IPS-18a (cell line): ENCODE results near the gene RIN3.

Experiments
- H3K27ac ChIP-seq: one replicate; pipeline ENCODE4 v1.5.1; 2013; ENCODE audit warnings: low read length
- H3K27me3 ChIP-seq: one replicate; pipeline ENCODE4 v1.6.1; 2013; ENCODE audit warnings: mild to moderate bottlenecking, low read length; ENCODE audit not compliant: control insufficient read depth, insufficient read depth
- H3K36me3 ChIP-seq: one replicate; pipeline ENCODE4 v1.6.1; 2013; ENCODE audit warnings: low read depth, low read length; ENCODE audit not compliant: control insufficient read depth
- H3K4me1 ChIP-seq: one replicate; pipeline ENCODE4 v1.6.1; 2013; ENCODE audit warnings: low read depth, low read length; ENCODE audit not compliant: control insufficient read depth
- H3K4me3 ChIP-seq: one replicate; pipeline ENCODE4 v1.5.1; 2013; ENCODE audit warnings: low read length
- H3K9ac ChIP-seq: one replicate; pipeline ENCODE4 v1.6.1; 2013; ENCODE audit warnings: mild to moderate bottlenecking, low read length, moderate library complexity
- H3K9me3 ChIP-seq: one replicate; pipeline ENCODE4 v1.6.1; 2013; ENCODE audit warnings: low read depth, low read length; ENCODE audit not compliant: control insufficient read depth

RIN3 gene

DNA sequence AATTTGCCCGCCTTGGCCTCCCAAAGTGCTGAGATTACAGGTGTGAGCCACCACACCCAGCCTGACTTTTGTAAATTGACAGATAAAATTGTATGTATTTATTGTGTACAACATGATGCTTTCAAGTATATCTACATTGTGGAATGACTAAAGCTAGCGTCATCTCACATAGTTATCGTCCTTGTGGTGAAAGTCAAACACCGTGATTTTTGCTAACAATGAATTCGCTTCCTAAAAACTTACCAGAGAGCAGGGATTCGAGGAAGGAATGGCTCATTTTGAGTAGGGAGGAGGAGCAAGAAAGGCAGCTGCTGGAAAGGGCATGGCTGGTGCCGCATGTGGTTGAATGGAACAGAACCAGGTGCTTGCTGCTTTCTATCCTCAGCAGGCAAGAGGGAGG lies 149.5 kb downstream of the RIN3 start:
- Histone ChIP-seq H3K4me1 (no peaks in the 10 kb centered on the region), H3K4me3 (no peak overlapping the region), H3K27me3 (no peaks in the 10 kb centered on the region), H3K36me3 (no peaks in the 10 kb centered on the region), H3K9ac (no peak overlapping the region), H3K27ac (no peak overlapping the region), H3K9me3 (no peaks in the 10 kb centered on the region)

DNA sequence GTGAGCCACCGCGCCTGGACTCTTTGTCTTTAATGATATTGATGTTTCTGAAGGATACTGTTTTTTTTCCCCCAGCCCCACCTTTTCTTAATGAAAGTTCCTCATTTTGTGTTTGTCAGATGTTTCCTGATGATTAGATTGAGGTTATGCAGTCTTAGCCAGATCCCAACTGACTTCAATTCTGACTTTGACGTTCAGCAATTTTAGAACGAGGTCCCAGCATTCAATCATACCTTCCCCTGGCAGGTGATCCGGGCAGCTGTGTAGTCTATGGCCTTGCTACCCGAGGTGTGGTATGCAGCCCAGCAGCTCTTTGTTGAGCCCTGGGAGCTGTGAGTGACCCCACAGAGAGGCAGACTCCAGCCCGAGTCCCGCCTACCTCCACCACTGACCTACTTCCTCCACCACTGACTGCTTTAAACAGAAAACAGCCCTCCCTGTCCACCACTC lies 152.1 kb downstream of the RIN3 start:
- no peak overlapping the region for H3K4me3 ChIP-seq
- no peaks in the 10 kb centered on the region for H3K4me1 ChIP-seq
- no peaks in the 10 kb centered on the region for H3K27me3 ChIP-seq
- no peaks in the 10 kb centered on the region for H3K36me3 ChIP-seq
- no peak overlapping the region for H3K9ac ChIP-seq
- no peak overlapping the region for H3K27ac ChIP-seq
- no peaks in the 10 kb centered on the region for H3K9me3 ChIP-seq

DNA sequence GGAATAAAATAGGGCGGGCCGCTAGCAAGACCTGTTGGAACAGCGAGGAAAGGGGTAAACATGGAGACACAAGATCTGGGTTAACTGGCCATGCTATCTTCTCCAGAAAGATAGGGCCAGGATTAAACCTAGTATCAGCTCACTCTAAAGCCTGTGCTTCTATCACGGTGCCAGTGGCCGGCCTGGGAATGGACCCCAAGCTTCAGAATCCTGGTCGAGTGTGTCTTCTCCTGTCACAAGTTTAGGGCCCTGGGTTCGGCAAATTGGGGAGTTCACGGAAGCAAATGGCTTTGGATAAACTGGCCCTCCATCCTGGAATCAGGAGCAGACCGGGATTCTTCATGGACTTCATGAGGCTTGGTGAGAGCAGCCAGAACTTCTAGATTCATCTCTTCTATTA lies 152.7 kb downstream of the RIN3 start:
- Histone ChIP-seq H3K4me3 (no peak overlapping the region), H3K4me1 (no peaks in the 10 kb centered on the region), H3K36me3 (no peaks in the 10 kb centered on the region), H3K9me3 (no peaks in the 10 kb centered on the region), H3K27me3 (no peaks in the 10 kb centered on the region), H3K9ac (no peak overlapping the region), H3K27ac (no peak overlapping the region)

DNA sequence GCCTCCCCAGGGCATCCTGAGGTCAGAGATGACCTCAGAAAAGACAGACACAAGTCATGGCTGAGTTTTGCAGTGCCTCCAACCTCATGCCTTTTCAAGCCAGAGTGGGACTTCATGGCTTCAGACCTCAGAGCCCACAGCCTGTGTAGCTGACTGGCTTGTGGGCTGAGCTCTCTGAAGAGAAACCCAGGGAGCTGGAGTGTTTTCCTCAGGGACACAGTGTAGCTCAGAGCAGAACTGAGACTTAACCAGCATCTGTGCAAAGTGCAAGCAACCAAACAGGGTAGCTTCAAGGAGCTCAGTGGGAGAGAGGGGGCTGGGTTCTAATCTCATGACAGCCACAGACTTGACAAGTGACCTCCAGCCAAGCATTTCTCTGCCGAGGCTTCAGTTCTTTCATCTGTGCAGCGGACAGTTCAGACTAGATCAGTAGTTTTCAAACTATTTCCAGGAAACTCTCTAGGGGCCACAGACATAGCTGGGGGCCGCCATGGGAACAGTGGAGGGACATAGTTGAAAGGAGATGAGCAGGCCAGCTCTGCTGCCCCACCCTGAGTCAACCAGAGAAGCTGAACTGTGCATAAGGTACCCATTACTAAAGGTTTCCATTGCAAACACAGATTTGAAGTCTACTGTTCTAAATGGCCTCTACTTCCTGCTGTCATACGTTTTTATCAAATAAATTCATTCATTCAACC lies 154.8 kb downstream of the RIN3 start:
- no peaks in the 10 kb centered on the region for H3K9me3 ChIP-seq
- no peak overlapping the region for H3K4me3 ChIP-seq
- no peak overlapping the region for H3K27ac ChIP-seq
- H3K4me1 ChIP-seq: no peaks in the 10 kb centered on the region
- H3K27me3 ChIP-seq: no peaks in the 10 kb centered on the region
- H3K36me3 ChIP-seq: no peaks in the 10 kb centered on the region
- H3K9ac ChIP-seq: no peak overlapping the region

DNA sequence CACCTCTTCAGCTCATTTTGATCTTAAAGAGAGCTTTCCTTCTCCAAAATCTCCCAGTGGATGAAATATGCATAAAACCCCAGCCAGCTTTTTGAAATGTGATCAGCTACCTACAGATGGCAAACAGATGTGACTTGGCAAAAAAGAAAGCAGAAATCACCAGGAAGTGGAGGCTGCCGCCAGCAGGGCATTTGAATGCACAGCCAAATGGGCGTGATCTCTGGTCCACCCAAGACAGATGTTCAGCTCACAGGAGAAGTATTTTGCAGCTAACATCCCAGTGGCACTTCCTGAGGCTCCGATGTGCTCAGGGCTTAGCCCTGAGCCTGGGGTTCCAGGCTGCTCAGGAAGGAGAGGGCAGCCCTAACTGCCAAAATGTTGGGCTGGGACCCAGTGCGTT lies 156.6 kb downstream of the RIN3 start:
- no peak overlapping the region for H3K27ac ChIP-seq

DNA sequence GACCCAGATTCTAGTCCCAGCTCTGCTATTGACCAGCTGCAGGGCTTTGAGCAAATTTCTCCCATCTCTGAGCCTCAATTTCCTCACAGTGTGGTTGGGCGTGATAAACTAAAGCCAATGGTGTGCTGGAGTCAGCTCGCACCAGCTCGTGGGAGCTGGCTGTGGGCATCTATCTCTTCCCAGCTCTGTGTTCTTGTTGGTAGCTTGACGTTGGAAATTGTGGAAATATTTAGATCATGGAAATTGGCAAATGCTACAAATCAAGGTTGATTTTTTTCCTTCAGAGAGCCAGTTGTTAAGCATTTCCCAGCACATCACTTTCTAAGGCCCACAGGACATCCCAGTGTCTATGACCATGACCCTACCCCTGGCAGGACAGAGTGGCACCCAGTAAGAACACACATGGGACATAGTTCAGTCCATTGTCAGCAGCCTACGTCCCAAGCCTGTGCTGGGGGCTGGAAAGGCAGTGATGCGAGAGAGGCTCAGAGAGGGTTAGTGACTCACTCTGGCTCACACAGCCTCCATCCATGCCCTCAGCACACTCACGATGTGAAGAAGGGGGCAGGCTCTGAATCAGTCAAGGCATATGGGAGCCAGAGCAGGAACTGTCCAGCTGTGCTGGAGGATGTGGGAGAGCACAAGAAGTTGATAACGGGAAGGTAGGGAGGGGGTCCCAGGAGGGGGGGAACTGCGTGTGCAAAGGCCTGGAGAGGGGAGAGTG lies 157.2 kb downstream of the RIN3 start:
- Histone ChIP-seq H3K4me1 (no peaks in the 10 kb centered on the region), H3K9ac (no peak overlapping the region), H3K9me3 (no peaks in the 10 kb centered on the region), H3K27ac (no peak overlapping the region), H3K4me3 (no peak overlapping the region), H3K36me3 (no peaks in the 10 kb centered on the region), H3K27me3 (no peaks in the 10 kb centered on the region)

More for the DNA sequence above, 156.6 kb downstream of the RIN3 start:
- H3K9me3 ChIP-seq: no peaks in the 10 kb centered on the region
- no peaks in the 10 kb centered on the region for H3K4me1 ChIP-seq
- no peaks in the 10 kb centered on the region for H3K36me3 ChIP-seq
- H3K4me3 ChIP-seq: no peak overlapping the region
- no peak overlapping the region for H3K9ac ChIP-seq
- no peaks in the 10 kb centered on the region for H3K27me3 ChIP-seq

DNA sequence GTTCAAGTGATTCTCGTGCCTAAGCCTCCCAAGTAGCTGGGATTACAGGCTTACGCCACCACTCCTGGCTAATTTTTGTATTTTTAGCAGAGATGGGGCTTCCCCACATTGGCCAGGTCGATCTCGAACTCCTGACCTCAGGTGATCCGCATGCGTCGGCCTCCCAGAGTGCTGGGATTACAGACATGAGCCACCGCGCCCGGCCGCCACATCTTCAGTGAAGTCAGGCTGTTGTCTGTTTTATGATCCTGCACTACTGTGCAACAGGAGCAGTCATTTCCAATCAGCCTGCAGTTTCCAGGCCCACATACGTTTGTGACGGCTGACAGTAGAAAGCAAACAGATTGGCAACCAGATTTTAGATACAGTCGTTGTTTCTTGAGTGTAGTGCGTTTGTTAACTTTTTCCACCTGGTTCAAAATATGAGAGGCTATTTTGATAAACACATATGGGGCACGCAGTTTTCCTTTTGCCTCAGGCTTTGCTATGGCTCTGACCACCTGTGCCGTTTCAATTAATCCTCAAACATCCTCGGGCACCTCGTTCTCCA lies 160.1 kb downstream of the RIN3 start:
- no peak overlapping the region for H3K27ac ChIP-seq
- H3K36me3 ChIP-seq: no peaks in the 10 kb centered on the region
- H3K9ac ChIP-seq: no peak overlapping the region
- no peaks in the 10 kb centered on the region for H3K4me1 ChIP-seq
- no peaks in the 10 kb centered on the region for H3K27me3 ChIP-seq
- no peak overlapping the region for H3K4me3 ChIP-seq
- no peaks in the 10 kb centered on the region for H3K9me3 ChIP-seq

DNA sequence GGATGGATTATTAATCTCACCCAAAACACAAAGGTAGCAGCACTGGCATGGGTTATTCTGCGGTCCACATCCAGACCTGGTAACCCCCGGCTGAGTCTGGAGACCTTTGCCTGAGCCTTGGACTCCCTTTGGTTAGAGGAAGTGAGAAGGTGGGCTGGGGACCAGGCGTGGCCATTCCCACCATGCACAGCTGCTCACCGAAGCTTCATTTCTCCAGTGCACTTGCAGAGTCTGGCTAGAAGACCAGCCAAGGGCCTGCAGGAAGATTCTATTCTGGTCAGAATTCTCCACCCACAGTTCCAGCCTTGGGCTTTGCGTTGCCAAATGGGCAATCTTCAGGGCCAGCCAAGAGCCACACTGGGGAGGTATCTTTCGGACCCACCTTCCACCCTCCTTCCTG lies 161.8 kb downstream of the RIN3 start:
- Histone ChIP-seq H3K27me3 (no peaks in the 10 kb centered on the region), H3K36me3 (no peaks in the 10 kb centered on the region), H3K9me3 (no peaks in the 10 kb centered on the region), H3K9ac (no peak overlapping the region), H3K4me3 (no peak overlapping the region), H3K4me1 (no peaks in the 10 kb centered on the region), H3K27ac (no peak overlapping the region)

DNA sequence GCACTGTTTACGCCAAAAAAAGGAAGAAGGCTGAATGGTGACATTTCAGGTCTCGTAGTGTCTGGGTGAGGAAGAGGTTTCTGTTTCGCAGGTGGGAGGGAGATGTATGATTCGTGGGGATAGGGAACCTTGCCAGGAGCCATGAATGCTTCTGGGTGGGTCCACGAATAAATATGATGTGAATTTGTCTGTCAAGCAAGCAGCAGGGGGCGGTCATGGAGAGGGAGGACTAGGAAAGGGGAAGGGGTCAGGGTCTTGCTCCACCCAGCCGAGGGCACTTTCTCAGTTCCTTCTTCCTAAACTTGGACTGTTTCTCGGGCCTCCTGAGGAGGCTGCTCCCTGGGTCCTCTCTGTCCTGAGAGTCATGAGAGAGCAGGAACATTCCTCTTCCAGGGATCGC lies 162.4 kb downstream of the RIN3 start:
- no peak overlapping the region for H3K4me3 ChIP-seq
- H3K9me3 ChIP-seq: no peaks in the 10 kb centered on the region
- H3K4me1 ChIP-seq: no peaks in the 10 kb centered on the region
- no peaks in the 10 kb centered on the region for H3K36me3 ChIP-seq
- H3K27me3 ChIP-seq: no peaks in the 10 kb centered on the region
- no peak overlapping the region for H3K9ac ChIP-seq
- no peak overlapping the region for H3K27ac ChIP-seq

DNA sequence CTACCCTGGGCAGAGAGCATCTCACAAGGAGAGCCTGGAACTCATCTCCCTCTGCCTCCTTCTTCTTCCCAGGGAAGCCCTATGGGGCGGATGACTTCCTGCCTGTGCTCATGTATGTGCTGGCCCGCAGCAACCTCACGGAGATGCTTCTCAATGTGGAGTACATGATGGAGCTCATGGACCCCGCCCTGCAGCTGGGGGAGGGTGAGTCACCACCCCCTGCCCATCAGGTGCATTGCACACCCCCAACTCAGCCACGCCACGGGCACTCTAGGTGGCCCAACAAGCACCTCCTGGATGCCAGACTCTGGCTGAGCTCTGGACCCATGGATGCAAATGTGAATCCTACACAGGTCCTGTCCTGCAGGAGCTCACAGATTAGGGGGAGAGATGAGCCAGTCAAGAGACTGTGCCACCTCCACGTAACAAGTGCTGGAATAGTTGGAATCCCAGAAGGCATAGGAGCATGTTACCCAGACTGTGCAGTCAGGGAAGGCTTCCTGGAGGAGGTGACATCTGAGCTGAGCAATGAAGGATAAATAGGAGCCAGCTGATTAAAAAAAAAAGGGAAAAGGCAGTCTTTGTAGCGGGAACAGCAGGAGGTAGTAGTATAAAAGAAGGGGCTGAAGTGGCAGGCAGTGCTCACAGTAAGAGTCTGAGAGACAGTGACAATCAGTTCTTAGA lies 163.0 kb downstream of the RIN3 start:
- no peaks in the 10 kb centered on the region for H3K9me3 ChIP-seq
- H3K4me1 ChIP-seq: no peaks in the 10 kb centered on the region
- no peak overlapping the region for H3K27ac ChIP-seq
- no peaks in the 10 kb centered on the region for H3K27me3 ChIP-seq
- H3K36me3 ChIP-seq: no peaks in the 10 kb centered on the region
- H3K9ac ChIP-seq: no peak overlapping the region
- H3K4me3 ChIP-seq: no peak overlapping the region

DNA sequence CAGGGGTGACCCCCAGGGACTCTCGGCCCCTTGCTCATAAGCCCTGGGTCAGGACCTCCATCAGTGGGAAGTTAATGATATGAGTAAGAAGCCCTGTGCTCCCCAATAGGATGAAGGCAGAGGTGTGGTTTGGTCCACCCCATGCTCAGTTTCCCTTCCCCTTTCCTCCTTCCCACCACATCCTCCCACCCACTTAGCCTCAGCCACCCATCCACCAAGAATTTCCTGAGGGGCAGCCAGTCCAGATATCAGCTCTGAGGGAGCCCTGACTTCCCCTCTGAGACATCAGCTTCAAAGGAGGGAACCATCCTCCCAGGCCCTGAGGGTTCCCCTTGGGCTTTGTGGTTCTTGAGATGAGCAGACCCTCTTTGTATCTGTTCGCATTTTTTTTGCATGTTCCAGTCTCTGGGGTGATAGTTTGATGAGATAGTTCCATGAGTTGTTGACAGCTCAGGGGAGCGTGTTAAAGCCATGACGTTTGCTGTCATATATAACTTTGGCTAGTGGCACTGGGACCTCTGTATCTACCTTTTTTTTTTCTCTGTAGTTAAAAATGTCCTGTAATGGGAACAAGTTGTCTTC lies 163.6 kb downstream of the RIN3 start:
- Histone ChIP-seq H3K4me3 (no peak overlapping the region), H3K27me3 (no peaks in the 10 kb centered on the region), H3K27ac (no peak overlapping the region), H3K36me3 (no peaks in the 10 kb centered on the region), H3K4me1 (no peaks in the 10 kb centered on the region), H3K9me3 (no peaks in the 10 kb centered on the region), H3K9ac (no peak overlapping the region)
